ENCODE measurements around the gene SLC35B3. TPM values are rescaled to one million over a fixed set of nuclear protein-coding genes. Genes with fewer than 3 reads are reported as not detected.

The SLC35B3 gene
- polyA plus RNA-seq, 1 donor from 2014 or later = 12.5 TPM

- H3K4me3 Mint-ChIP-seq = no peak overlapping the region
- peaks cover 2% of the 10 kb centered on the region for H3K36me3 Mint-ChIP-seq
- no peaks in the 10 kb centered on the region for H3K4me1 Mint-ChIP-seq
- H3K27ac Mint-ChIP-seq = no peak overlapping the region
- H3K27me3 Mint-ChIP-seq = peaks cover 2% of the 10 kb centered on the region
- H3K9me3 Mint-ChIP-seq = peaks cover 0 to 3% (median 0%) of the 10 kb centered on the region in 3 donors
Measured at GRCh38 chr6:8387942-8388437, 47.4 kb downstream of the SLC35B3 start.

GRCh38 chr6:8383584-8383983, 51.8 kb downstream of the SLC35B3 start:
- H3K36me3 Mint-ChIP-seq = no peaks in the 10 kb centered on the region
- no peak overlapping the region for H3K27ac Mint-ChIP-seq
- H3K4me1 Mint-ChIP-seq = no peaks in the 10 kb centered on the region
- H3K4me3 Mint-ChIP-seq = no peak overlapping the region
- peaks cover 0 to 3% (median 0%) of the 10 kb centered on the region in 3 donors for H3K9me3 Mint-ChIP-seq
- H3K27me3 Mint-ChIP-seq = peaks cover 6% of the 10 kb centered on the region

- Mint-ChIP-seq H3K4me3 (no peak overlapping the region), H3K27me3 (peaks cover 6% of the 10 kb centered on the region), H3K27ac (no peak overlapping the region)
Measured at GRCh38 chr6:8382434-8382833, 52.9 kb downstream of the SLC35B3 start.

GRCh38 chr6:8375916-8376315, 59.4 kb downstream of the SLC35B3 start:
- no peak overlapping the region for H3K27ac Mint-ChIP-seq
- H3K9me3 Mint-ChIP-seq = peaks cover 0 to 1% (median 0%) of the 10 kb centered on the region in 3 donors
- no peaks in the 10 kb centered on the region for H3K4me1 Mint-ChIP-seq
- peaks cover 11% of the 10 kb centered on the region for H3K27me3 Mint-ChIP-seq
- H3K36me3 Mint-ChIP-seq = no peaks in the 10 kb centered on the region
- no peak overlapping the region for H3K4me3 Mint-ChIP-seq

More at GRCh38 chr6:8382434-8382833, 52.9 kb downstream of the SLC35B3 start:
- H3K4me1 Mint-ChIP-seq = no peaks in the 10 kb centered on the region
- peaks cover 0 to 3% (median 0%) of the 10 kb centered on the region in 3 donors for H3K9me3 Mint-ChIP-seq
- H3K36me3 Mint-ChIP-seq = no peaks in the 10 kb centered on the region

All from IgD-negative memory B cell (primary cell).